ENCODE results near the gene LHFPL6. TPM values are rescaled to one million over a fixed set of nuclear protein-coding genes. Genes with fewer than 3 reads are reported as not detected.

LHFPL6 gene
- total and polyA plus RNA-seq, 9 of the 15 experiments (the other 6 are each of a cell fraction or from before 2014, with no cell fraction given), result 0.18 TPM; not detected in 8

DNA sequence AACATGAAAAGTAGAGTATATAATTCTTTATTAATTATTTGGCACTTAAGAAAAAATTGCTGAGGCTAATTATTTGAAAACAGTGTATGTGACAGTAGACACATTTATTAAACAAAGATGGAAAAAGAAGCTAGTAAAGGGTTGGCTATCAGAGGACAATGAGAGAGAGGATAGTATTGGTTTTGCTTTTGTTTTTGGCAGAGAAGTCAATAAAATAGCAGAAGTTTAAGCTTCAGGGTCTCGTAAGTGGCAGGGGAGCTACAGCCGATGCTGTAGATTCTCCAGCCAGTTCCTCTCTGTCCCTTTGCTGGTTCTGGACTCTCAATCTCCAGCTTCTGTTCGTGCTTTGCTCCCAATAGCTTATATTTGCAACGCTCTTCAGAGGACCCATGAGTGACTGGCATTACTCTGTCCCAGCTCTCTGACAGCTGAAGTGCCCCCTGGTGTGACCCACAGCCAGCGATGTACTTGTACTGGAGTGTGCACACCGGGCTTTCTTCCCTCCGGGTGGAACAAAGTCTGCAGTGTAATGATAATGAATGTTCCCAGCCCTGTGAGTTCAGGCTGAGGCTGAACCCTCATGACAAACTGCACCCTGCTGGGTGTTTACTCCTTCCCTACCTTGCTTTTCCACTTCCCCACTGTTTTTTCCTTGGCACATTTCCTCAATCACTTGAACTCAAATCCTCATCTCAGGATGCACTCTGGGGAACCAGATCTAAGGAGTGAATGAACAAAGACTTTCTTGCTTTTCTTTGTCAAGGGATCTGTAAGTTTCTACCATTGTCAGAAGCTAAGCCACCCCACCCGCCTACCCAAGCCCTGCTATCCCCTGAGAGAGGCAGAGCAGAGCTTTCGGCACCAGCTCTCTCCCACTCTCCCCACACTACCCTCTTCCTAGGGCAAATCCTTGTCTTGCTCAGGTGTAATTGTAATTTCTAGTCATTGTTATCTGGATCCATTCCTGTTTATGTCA, 254.8 kb downstream of the LHFPL6 start:
- 0% methylated on average over 5 of the region's 9 CpGs for WGBS (ENCODE audit: insufficient coverage, low coverage, missing lambda C conversion rate)
- FAIRE-seq (no peak), ATAC-seq (no peak), DNase-seq (ENCODE audit: extremely low read depth in 1 of 4, low spot score in 3 of 4) (no peak)
- no peak overlapping the region for H2AFZ ChIP-seq (ENCODE audit: low read depth, low read length)
- ChIA-PET CTCF (ENCODE audit: low intra/inter-chr PET ratio) (no interaction called here), POLR2A (no interaction called here)
- H3K9me1 ChIP-seq (ENCODE audit: control insufficient read depth, insufficient read depth, low read length), result no peaks in the 10 kb centered on the region
- no peaks in the 10 kb centered on the region for H3K9me3 ChIP-seq (replicated peaks; ENCODE audit: control insufficient read depth, insufficient read depth, low read depth, low read length)
- no peak overlapping the region for H3K4me3 ChIP-seq
- TF ChIP-seq CXXC5 (CRISPR knock-in tag; IDR thresholded peaks at IDR 0.05), result no peak
- no peak for TF ChIP-seq PHF8 (IDR thresholded peaks at IDR 0.05; ENCODE audit: borderline replicate concordance, low read length)
- no peak for TF ChIP-seq MED1 (CRISPR knock-in tag; IDR thresholded peaks at IDR 0.05; ENCODE audit: borderline replicate concordance)
- TF ChIP-seq, protein P1, sequence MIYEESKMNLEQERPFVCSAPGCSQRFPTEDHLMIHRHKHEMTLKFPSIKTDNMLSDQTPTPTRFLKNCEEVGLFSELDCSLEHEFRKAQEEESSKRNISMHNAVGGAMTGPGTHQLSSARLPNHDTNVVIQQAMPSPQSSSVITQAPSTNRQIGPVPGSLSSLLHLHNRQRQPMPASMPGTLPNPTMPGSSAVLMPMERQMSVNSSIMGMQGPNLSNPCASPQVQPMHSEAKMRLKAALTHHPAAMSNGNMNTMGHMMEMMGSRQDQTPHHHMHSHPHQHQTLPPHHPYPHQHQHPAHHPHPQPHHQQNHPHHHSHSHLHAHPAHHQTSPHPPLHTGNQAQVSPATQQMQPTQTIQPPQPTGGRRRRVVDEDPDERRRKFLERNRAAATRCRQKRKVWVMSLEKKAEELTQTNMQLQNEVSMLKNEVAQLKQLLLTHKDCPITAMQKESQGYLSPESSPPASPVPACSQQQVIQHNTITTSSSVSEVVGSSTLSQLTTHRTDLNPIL (CRISPR knock-in tag; IDR thresholded peaks at IDR 0.05), result no peak
- no peak for TF ChIP-seq DNMT1 (IDR thresholded peaks at IDR 0.05)
- TF ChIP-seq ZNF436 (CRISPR knock-in tag; IDR thresholded peaks at IDR 0.05), result no peak
- TF ChIP-seq, protein P2, sequence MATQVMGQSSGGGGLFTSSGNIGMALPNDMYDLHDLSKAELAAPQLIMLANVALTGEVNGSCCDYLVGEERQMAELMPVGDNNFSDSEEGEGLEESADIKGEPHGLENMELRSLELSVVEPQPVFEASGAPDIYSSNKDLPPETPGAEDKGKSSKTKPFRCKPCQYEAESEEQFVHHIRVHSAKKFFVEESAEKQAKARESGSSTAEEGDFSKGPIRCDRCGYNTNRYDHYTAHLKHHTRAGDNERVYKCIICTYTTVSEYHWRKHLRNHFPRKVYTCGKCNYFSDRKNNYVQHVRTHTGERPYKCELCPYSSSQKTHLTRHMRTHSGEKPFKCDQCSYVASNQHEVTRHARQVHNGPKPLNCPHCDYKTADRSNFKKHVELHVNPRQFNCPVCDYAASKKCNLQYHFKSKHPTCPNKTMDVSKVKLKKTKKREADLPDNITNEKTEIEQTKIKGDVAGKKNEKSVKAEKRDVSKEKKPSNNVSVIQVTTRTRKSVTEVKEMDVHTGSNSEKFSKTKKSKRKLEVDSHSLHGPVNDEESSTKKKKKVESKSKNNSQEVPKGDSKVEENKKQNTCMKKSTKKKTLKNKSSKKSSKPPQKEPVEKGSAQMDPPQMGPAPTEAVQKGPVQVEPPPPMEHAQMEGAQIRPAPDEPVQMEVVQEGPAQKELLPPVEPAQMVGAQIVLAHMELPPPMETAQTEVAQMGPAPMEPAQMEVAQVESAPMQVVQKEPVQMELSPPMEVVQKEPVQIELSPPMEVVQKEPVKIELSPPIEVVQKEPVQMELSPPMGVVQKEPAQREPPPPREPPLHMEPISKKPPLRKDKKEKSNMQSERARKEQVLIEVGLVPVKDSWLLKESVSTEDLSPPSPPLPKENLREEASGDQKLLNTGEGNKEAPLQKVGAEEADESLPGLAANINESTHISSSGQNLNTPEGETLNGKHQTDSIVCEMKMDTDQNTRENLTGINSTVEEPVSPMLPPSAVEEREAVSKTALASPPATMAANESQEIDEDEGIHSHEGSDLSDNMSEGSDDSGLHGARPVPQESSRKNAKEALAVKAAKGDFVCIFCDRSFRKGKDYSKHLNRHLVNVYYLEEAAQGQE (IDR thresholded peaks at IDR 0.05; ENCODE audit: borderline replicate concordance), result no peak
- TF ChIP-seq, protein P2 (CRISPR knock-in tag; IDR thresholded peaks at IDR 0.05; ENCODE audit: low read depth), result no peak
- intact Hi-C loops (cut with micrococcal nuclease) (no loop called here), in situ Hi-C loops (cut with MboI) (no loop called here)
- H3K36me3 ChIP-seq (ENCODE audit: control insufficient read depth, insufficient read depth, low read length), result no peaks in the 10 kb centered on the region
- no peak overlapping the region for H3K27ac ChIP-seq (ENCODE audit: extremely low read depth, low read depth, low read length)
- no TSS peak for BruUV-seq (replicated peaks)
- no peaks in the 10 kb centered on the region for H3K27me3 ChIP-seq (ENCODE audit: control insufficient read depth in 2 of 2, insufficient read depth in 2 of 2, low read length in 2 of 2)
- H3K79me2 ChIP-seq (ENCODE audit: control insufficient read depth, insufficient read depth, low read length), result no peaks in the 10 kb centered on the region
- no peaks in the 10 kb centered on the region for H3K4me1 ChIP-seq (replicated peaks in 1 of 2; ENCODE audit: control insufficient read depth in 2 of 2, insufficient read depth in 2 of 2, low read length in 2 of 2)
- H3K4me2 ChIP-seq (ENCODE audit: insufficient read depth, low read length), result no peak overlapping the region
- H4K20me1 ChIP-seq (replicated peaks; ENCODE audit: control insufficient read depth, insufficient read depth, low read length), result no peaks in the 10 kb centered on the region
- no peak overlapping the region for H3K9ac ChIP-seq (ENCODE audit: insufficient read depth in 1 of 2, low read depth in 2 of 2, low read length in 2 of 2)
